Suppressor macrophage treated with lipopolysaccharide for 4 hours (primary cell): ENCODE results near the gene BEST3.
"Not testable (repeated sequence)": the region's sequence is repeated elsewhere in the genome, so short reads cannot be mapped to it uniquely, and the experiment has no call there.

Experiments used
- DNase-seq: peaks from one replicate; pipeline ENCODE4 v3.0.0-alpha.2; 2020

The BEST3 gene

DNA sequence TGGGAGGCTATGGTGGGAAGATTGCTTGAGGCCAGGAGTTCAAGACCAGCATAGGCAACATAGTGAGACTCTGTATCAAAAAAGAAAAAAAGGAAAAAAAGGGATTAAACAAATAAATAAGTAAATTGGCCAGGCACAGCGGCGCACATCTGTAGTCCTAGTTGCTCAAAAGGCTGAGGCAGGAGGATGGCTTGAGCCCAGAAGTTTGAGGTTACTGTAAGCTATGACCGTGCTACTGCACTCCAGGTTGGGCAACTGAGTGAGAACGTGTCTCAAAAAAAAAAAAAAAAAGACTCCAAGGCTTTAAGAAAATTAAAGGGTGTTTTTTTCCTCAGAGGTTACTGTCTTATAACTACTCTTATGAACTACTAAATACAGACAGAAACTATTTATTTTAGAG lies 11.7 kb downstream of the BEST3 start:
- DNase-seq, result no peak

DNA sequence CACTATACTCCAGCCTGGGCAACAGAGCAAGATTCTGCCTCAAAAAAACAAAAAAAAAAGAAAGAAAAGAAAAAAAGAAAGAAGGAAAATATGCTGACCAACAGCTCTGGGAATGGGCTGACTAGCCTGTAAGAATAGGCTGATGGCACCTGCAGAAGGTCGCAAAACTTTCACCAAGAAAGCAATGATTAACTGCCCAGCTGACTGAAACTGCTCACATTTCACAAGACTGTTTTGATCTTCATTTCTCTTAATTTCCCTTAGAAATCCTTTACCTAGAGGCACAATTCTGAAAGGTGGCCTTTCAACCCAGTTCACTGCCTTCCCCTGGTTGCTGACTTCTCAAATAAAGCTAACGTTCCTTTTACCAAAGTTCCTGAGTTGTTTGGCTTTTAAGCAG lies 12.4 kb downstream of the BEST3 start:
- DNase-seq, result no peak

DNA sequence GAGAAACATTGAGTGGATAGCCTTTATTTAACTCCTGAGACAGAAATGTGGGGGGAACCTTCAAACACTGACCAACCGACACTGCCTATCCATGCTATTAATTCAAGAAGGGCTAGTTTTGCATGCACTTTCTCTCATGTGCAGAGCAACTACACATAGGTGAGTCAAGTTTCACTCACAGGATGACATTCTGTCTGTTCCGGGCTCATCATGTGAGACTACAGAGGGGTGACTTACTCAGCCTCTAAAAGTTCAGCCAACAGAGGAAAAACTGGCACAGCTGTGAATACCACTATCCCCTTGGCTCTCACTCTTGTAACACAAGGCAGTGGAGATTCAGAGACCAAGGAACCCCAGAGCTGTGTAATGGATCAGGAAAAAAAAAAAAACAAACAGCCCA lies 13.3 kb downstream of the BEST3 start:
- DNase-seq, result no peak

DNA sequence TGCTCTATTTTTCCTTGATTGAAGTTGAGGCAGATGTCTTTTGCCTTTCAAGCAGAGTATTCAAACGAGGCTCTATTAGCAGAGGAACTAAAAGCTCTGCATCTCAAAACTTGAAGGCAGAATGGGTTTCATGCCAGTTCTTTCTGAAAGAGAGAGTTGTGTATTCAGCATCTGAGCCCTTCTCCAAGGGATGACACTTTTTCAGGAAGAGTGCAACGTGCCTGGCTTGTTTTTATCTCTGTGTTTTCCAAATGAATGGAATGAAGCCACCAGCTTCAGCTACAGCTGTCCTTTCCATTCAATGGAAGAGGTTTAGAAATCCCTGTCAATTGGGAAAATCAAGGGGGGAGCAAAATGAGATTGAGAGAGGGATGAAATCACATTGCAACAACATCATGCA lies 14.6 kb downstream of the BEST3 start:
- no peak for DNase-seq

DNA sequence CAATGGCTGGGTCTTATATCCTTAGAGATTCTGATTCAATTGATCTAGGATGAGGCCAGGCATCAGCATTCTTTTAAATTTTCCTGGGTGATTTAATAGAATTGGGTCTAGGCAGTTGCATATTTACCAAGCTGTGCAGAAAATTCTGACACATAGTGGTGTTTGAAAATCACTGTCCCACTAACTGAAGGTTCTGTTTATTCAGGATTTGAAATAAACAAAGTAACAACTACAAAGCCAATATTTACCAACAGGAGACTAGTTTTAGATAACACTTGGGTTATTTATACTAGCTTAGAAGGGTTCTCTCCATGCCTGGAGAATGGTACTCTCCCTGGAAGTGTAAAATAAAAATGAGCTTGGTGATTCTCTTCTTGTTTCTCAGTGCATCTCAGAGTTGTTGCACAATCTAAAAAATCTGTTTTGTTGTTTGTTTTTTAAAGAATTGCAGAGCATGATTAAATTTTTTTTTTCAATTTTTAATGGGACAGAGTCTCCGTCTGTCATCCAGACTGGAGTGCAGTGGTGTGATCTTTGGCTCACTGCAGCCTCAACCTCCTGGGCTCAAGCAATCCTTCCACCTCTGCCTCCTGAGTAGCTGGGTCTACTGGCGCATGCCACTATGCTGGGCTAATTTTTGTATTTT lies 16.9 kb downstream of the BEST3 start:
- DNase-seq, result no peak

DNA sequence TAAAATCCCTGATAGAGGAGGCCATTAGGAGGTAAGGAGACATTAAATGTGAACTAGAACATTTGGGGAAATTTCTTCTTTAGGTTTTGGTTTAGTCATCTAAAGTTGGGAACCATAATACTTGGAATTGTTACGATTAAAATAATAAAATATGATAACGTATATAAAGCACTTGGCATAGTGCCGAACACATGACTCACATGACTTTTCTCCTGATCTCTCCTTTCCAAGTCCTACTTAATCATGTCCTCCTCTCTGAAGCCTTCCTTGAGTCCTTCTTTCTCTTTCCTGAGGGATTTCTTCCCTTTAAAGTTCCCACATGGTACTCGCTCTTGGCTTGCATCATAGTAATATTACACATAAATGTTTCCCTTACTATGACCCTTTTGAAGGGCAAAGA lies 20.0 kb downstream of the BEST3 start:
- DNase-seq, result no peak

DNA sequence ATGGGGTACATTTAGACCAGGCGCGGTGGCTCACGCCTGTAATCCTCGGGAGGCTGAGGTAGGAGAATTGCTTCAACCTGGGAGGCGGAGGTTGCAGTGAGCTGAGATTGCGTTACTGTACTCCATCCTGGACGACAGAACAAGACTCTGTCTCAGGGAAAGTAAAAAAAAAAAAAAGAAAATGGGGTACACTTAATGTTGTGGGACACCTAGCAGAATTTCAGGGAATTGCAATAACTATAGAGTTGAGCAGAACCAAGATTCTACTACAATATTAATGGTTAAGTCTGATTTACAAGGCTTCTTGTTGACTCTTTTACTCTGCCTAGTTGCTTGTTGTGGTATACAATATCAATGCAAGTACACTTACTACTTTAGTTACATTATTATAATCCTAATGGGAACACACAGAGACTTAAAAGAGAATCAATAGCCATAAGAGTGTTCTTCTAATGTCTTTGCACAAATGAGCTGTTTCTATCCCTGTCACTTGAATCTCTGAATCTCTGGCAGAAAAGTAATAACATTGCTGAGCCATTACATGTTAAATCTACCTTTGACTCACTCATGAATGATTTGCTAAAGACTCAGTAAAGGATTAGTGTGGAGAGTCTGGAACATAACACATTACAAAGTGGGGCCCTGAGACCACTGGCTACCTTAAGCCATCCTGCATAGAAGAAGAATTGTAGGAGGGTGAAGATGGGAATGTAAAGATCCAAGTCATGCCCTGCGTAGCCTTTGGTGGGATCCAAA lies 22.7 kb downstream of the BEST3 start:
- no peak for DNase-seq

DNA sequence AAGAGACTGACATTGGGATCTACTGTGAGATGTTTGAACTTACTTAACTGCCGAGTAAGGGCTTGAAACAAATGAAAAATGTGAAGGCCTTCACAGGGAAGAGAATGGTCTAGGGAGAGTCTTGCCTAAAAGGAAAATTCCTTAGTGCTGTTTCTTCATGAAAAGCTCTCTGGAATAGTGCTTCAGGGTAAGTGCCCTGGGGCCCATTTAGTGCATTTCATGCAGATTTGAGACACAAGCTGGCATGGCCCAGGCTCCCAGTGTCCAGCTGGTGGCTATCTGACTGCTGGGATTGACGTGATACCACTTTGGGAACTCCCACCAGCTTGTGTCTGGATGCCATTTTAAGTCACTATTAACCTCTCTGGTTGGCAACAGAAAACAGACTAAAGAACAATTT lies 26.9 kb downstream of the BEST3 start:
- DNase-seq, result no peak

DNA sequence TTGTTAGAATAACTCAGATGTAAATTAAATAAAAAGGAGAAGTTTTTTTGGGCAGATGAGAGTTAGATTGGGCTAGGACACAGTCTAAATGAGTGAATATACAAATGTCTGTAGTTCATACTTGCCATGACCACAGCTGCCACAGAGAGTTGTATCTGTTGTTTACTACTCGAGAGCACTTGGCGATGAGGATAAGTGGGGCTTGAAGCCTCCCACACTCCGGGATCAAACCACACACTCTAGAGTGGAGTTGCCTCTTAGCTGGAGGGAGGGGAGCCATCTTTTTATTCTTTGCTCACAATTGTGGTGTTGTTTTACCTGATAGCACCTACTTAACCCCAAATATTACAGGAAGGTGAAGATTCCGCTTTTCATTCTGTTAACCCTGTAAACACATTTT lies 27.5 kb downstream of the BEST3 start:
- no peak for DNase-seq

DNA sequence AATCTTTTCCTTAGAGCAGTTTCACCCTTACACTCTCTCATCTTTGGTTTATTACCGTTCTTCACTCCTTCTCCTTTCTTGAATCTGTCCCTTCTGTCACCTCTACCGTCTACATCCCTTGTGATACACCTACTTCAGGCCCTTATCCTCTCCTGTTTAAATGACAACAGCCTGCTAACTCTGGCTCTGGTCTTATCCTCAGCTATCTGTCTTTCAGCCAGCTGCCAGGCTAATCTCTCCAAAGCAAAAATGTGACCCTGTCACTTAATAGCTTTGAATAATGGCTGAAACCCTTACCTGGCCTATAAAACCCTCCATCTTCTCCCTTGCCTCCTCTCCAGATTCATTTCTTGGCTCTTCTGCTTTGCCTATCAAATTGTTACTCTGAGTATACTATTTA lies 32.3 kb downstream of the BEST3 start:
- no peak for DNase-seq

DNA sequence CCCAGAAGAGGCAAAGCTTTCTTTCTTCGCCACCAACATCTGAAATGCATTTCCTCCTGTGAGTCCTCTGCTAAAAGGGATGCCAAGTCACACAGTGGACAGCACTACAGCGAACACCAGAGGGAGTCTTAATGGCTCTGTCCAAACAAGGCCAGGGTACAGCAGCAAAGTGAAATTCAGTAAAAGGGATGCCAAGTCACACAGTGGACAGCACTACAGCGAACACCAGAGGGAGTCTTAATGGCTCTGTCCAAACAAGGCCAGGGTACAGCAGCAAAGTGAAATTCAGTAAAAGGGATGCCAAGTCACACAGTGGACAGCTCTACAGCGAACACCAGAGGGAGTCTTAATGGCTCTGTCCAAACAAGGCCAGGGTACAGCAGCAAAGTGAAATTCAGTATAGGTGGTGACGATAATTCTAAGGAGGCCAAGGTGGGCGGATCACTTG lies 34.1 kb downstream of the BEST3 start:
- not testable (repeated sequence) for DNase-seq

DNA sequence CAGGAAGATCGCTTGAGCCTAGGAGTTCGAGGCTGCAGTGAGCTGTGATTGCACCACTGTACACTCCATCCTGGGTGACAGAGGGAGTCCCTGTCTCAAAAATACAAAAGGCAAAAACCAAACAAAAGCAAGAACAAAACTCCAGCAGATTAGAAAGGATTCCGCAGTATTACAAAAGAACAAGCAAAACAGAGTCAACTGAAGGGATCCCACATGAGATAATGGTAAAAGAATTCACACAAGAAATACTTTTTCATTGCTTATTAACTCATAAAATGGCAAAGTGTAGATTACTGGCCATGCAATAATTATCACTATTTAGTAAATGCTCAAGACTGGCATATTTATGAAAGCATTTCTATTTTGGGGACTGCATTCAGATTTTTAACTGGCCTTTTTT lies 35.4 kb downstream of the BEST3 start:
- no peak for DNase-seq

DNA sequence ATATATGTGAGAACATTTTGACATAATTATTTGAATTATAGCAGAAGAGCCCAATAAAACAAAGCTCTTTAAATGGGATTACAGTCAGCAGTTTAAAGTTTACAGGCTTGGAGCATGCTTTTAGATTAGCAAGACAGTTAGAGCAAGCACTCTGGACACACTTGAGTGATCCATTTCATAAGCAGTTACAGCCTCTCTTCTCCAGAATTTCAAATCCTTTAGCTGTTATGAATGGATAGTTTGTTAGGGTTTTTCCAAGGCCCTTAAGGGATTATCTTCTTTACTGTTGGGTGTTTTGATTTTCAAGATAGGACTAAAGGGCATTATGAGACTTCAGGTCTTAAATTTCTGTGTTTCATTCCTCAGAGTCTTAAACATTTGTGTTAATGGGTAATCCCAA lies 36.3 kb downstream of the BEST3 start:
- DNase-seq, result no peak

DNA sequence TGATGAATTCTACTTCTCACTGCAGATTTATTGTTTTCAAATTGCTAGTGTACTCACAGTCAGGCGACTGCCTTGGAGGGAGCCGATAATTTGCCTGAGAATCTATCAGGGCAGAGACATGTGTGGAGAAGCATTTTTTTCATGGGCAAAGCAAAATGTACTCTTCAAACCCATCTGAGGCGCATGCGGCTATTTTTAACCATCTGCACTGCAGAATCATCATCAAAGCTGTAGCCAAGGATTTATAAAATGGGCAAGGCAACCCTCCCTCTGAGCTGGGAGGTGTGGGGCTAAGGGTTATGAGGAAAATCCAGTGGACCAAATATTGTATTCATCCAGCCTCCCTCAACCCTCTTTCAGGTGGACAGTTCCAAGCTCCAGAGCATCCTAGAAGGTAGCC lies 37.7 kb downstream of the BEST3 start:
- no peak for DNase-seq

DNA sequence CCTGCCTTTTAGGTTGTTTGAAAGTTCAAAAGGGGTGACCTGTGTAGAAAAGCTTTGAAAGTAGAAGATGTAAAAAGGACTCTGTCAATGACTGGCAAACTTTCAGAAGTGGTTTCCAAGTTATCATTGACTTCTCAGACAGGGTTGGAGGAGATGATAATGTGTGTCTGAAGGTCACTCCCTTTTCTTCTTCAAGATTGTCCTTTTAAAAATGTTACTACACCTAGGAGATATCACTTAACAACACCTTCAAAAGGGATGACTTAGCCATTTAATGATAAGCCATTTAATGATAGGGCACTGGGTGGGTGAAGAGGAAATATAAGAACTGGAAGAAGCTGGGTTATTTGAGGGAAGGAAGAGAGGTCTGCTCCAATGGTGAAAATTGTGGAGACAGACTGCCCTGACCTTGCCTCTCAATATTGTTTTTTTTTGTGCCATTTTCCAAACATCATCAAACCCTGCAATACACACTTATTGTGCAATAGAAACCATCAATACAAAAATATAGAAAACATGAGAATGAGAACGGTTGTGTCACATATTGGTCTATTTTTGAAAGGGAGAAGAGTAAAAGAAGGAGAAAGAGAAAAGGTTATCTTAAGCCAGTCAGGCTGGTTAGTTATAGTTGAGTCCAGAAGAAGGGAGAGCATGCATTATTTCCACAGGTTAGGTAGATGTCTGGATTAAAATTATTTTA lies 38.8 kb downstream of the BEST3 start:
- no peak for DNase-seq

DNA sequence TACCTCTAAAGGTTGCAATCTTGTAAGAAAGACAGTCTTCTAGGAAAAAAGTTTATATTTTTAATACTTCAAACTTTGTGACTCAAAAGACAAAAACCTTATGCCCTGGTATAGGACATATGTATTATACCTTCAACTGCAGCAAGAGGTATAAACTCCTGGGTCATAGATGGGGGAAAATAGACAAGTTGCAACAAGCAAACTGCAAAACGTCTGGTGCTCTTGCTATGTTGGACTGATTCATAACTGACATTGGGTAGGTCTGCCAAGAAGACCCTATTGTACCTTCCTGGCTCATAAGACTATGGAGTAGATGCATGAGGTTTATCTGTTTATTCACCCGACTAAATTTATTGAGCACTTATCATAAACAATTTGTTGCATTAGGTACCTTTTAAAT lies 40.9 kb downstream of the BEST3 start:
- DNase-seq, result no peak

DNA sequence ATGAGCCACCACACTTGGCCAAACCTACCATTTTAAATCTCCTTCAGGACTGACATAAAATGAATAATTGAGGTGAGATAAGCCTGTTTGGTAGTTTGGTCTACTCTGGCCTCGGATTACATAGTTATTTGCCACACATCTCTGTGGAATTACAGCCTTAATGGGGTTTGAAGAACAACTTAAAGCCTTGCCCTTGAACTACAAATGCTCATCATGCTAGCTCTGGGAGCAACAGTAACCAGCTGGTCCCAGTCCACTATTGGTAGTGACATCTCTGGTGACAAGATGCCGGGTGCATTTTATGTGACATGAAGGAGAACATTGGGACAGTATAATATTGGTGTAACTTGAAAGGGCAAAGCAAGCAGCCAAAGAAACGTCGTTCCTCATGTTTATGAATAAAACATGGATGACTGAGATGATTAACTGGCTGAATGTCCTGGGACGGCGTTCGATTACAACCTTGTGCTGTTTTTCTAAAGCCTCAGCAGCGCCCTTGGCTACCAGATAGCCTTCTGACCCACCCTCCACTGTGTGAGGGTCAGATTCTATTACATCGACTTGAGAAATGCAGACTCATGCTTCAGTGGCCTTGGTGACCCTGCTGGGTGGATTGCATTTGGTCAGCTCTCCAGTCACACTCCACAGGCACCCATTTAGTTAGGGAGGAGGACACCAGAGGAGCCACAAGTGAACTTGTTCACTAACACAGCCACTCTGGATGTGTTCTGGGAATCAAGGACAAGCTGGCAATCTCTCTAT lies 41.5 kb downstream of the BEST3 start:
- no peak for DNase-seq

DNA sequence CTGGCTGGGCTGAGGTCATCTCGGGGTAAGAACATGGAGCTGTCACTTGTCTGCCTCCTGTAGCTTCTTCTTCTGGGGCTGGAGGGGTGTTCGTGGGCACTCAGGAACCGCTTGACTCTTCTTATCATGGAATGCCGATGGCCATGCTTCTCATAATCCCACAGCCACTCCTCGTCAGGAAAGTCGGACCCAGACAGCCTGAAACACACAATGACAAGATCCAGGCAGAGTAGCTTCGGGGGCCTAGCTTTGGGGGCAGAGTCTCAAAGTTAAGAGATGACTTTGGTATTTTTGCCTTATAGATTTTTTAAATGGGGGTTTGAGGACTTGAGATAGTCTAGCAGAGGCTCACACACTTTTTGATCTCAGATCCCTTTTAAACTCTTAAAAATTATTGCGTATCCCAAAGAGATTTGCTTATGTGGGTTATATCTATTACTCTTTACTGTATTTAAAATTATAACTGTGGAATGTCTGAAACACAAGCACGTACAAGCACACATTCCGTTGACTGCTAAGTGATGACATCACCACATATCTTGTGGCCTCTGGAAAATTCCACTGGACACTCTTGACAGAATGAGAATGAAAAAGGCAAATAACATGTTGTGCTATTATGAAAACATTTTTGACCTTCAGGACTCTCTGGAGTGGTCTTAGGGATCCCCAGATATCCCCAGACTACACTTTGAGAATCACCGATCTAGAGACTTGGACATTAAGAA lies 43.3 kb downstream of the BEST3 start:
- no peak for DNase-seq

DNA sequence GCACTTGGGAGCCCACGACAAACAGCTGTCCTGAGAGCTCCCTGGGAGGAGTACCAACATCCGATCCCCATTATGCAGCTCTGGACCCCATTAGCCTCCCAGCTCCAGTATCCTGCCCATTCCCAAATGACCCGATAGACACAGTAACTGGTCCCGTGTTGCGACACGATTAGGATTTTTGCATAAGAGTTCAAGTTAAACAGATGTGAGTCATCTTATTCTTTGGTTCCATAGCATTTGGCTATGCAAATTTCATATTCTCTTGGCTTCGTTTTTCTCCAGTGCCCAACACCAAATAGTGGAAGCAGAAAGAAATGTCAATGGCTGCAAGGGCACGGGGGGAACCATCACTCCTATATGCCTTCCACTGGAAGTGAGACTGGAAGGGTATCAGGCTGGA lies 45.4 kb downstream of the BEST3 start:
- DNase-seq, result no peak

DNA sequence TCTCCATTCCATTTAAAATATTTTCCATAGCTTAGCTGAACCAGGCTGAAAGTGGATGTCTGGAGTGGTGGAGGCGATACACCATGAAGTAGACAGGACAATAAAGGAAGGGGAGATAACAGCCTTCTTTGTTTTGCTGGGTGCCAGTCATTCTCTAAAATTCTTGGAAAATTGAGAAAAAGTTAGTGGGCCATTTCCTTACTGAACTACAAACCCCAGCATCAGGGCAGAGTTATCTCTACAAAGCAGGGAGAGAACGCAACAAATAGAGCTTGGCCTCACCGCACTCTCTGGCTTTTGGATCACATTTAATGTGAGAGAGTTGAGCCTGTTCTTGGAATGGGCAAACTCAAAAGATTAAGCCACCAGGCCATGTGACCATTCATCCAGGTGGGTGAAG lies 47.2 kb downstream of the BEST3 start:
- DNase-seq, result no peak

DNA sequence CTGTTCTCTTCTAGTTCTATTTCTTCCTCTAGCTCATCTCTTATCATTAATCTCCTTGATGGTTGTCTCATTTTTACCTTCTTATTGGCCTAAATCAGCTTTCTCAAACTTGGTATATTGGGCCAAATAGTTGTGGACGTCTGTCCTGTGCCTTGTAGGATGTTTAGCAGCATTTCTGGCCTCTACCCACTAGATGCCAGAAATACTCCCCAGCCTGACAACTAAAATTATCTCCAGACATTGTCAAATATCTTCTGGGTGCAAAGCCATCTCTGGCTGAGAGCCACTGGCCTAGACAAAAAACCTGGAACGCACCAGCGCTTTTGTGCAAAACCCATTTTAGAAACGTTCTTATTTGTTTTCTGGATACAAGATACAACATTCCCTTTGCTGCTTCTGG lies 49.6 kb downstream of the BEST3 start:
- no peak for DNase-seq

DNA sequence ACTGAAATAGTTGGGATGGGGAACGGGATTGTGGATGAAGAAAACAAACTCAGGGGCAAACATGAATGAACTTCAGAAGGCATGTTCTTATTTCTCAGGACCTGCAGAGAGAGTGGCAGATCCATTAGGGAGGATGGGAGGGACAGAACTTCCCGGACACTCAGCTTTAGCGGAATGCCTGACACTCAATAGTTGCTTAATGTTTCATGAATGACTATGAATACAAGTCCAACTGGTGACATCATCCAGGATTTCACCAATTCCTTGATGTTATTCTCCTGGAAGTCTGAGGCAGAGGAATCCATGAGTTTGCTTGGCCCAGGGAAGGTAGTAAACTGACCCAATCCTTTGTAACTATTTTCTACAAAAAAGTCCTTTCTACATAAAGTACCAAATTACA lies 50.6 kb downstream of the BEST3 start:
- DNase-seq, result no peak

DNA sequence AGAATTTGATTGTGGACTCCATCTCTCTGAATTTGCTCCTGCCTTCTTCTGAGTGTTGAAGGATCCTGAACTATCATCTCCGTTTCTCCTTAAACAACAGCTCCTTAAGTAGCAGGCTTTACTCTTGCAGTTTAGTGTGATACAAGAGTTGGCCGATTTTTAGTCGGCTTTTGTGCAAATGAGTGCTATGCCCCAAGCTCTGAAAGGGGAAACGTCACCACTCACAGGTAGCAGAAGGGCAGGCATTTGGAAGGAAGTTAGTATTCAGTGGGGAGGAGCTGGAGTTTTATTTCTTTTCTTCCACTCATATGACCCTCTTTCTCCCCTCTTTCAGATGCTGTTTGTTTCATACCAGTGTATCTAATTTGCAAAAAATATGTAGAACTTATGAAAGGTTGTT lies 51.9 kb downstream of the BEST3 start:
- no peak for DNase-seq
